Ovary (tissue), 3 donors: Measurements from ENCODE around the gene HACD2.

Experiments used
- POLR2A ChIP-seq: fragments of 450-650 bp; IDR thresholded peaks from one replicate; pipeline ENCODE4 v1.6.1; 2017; ENCODE audit warnings: antibody characterized with exemption, mild to moderate bottlenecking, moderate library complexity
- TF ChIP-seq, protein P1 (sequence below), 3 donors: fragments of 450-650 bp in 2 of 3; fragments of 200-600 bp in 1 of 3; IDR thresholded peaks; one replicate each; pipeline versions ENCODE4 v1.5.1 to v1.8.0; 2016 to 2022; ENCODE audit warnings: antibody characterized with exemption in 3 of 3, mild to moderate bottlenecking in 1 of 3
- donor health status: DM: no; HTN: no; CAD: no.

DNA sequence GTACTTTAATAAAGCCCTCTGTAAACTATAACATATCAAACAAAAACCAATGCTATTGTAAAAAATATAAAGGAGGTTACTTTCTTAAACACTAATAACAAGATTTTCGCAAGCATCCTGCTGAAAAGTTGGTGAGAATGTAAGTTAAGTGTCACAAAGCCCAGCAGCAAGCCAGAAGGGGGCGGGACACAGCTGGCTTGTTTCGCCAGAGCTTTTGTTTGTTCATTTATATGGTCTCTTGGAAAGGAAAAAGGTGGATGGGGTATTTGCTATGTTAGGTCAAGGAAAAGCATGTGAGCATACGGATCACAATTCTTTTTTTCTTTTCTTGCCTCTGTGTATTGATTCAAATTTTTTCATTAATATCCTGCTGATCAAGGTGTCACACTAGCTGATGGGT, 59.9 kb downstream of the HACD2 start:
- TF ChIP-seq, protein P1, sequence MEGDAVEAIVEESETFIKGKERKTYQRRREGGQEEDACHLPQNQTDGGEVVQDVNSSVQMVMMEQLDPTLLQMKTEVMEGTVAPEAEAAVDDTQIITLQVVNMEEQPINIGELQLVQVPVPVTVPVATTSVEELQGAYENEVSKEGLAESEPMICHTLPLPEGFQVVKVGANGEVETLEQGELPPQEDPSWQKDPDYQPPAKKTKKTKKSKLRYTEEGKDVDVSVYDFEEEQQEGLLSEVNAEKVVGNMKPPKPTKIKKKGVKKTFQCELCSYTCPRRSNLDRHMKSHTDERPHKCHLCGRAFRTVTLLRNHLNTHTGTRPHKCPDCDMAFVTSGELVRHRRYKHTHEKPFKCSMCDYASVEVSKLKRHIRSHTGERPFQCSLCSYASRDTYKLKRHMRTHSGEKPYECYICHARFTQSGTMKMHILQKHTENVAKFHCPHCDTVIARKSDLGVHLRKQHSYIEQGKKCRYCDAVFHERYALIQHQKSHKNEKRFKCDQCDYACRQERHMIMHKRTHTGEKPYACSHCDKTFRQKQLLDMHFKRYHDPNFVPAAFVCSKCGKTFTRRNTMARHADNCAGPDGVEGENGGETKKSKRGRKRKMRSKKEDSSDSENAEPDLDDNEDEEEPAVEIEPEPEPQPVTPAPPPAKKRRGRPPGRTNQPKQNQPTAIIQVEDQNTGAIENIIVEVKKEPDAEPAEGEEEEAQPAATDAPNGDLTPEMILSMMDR (IDR thresholded peaks at IDR 0.05) = no peak
- no peak for TF ChIP-seq POLR2A
